Liver (tissue), 9 donors: ENCODE results near the gene DUSP1. TPM values are rescaled to one million over a fixed set of nuclear protein-coding genes. Genes with fewer than 3 reads are reported as not detected.

ENCODE experiments used
- DNase-seq: peaks from one replicate; pipeline ENCODE4 v3.0.0-alpha.2; 2017; ENCODE audit warnings: low spot score
- H3K27ac ChIP-seq, 2 donors: one replicate each; pipeline ENCODE4 v1.7.0; 2013; ENCODE audit warnings: inconsistent platforms in 2 of 2, low read length in 2 of 2, control low read depth in 1 of 2, low read depth in 1 of 2, mild to moderate bottlenecking in 1 of 2
- H3K27me3 ChIP-seq, 4 donors: one replicate each; pipeline versions ENCODE4 v1.6.1 to v1.7.0; 2013; ENCODE audit warnings: low read length in 3 of 4, inconsistent platforms in 1 of 4, mild to moderate bottlenecking in 1 of 4, moderate library complexity in 1 of 4; ENCODE audit not compliant: control insufficient read depth in 4 of 4, insufficient read depth in 4 of 4
- H3K36me3 ChIP-seq, 4 donors: one replicate each; pipeline versions ENCODE4 v1.6.1 to v1.7.0; 2013; ENCODE audit warnings: low read length in 3 of 4, mild to moderate bottlenecking in 3 of 4, low read depth in 1 of 4, moderate library complexity in 1 of 4; ENCODE audit not compliant: control insufficient read depth in 4 of 4, insufficient read depth in 3 of 4
- H3K4me1 ChIP-seq, 4 donors: one replicate each; pipeline versions ENCODE4 v1.6.1 to v1.7.0; 2013; ENCODE audit warnings: low read length in 3 of 4, mild to moderate bottlenecking in 3 of 4, moderate library complexity in 1 of 4; ENCODE audit not compliant: control insufficient read depth in 4 of 4, insufficient read depth in 4 of 4
- H3K4me3 ChIP-seq, 3 donors: one replicate each; pipeline versions ENCODE4 v1.6.1 to v1.7.0; 2013; ENCODE audit warnings: low read length in 3 of 3, control low read depth in 1 of 3, low read depth in 1 of 3, mild to moderate bottlenecking in 1 of 3
- H3K9ac ChIP-seq, 2 donors: one replicate each; pipeline ENCODE4 v1.7.0; 2013; ENCODE audit warnings: low read length in 2 of 2, mild to moderate bottlenecking in 2 of 2, moderate library complexity in 2 of 2, control low read depth in 1 of 2, low read depth in 1 of 2
- H3K9me3 ChIP-seq, 4 donors: one replicate each; pipeline versions ENCODE4 v1.6.1 to v1.7.0; 2013; ENCODE audit warnings: low read length in 3 of 4; ENCODE audit not compliant: control insufficient read depth in 4 of 4
- EGR1 ChIP-seq, 2 donors: IDR thresholded peaks; 2 replicates each; pipeline ENCODE4 v1.6.1; 2016 to 2018; ENCODE audit warnings: antibody characterized with exemption in 2 of 2, low read depth in 2 of 2
- FOXA1 ChIP-seq: IDR thresholded peaks from 2 replicates; pipeline ENCODE4 v1.6.1; 2016; ENCODE audit warnings: antibody characterized with exemption
- FOXA2 ChIP-seq: IDR thresholded peaks from 2 replicates; pipeline ENCODE4 v1.6.1; 2016; ENCODE audit warnings: antibody characterized with exemption
- GABPA ChIP-seq, 2 donors: IDR thresholded peaks in 1 of 2; conservative IDR thresholded peaks in 1 of 2; 2 replicates each; pipeline ENCODE4 v1.6.1; 2016; ENCODE audit warnings: antibody characterized with exemption in 2 of 2, mild to moderate bottlenecking in 1 of 2, moderate library complexity in 1 of 2
- HNF4A ChIP-seq, 2 donors: conservative IDR thresholded peaks; 2 replicates each; pipeline ENCODE4 v1.6.1; 2016; ENCODE audit warnings: antibody characterized with exemption in 2 of 2, mild to moderate bottlenecking in 2 of 2
- RXRA ChIP-seq, 2 donors: IDR thresholded peaks; 2 replicates each; pipeline ENCODE4 v1.6.1; 2017 to 2018; ENCODE audit warnings: antibody characterized with exemption in 2 of 2, mild to moderate bottlenecking in 1 of 2
- SP1 ChIP-seq: IDR thresholded peaks from 2 replicates; pipeline ENCODE4 v1.6.1; 2018; ENCODE audit warnings: antibody characterized with exemption, mild to moderate bottlenecking
- TAF1 ChIP-seq: conservative IDR thresholded peaks from 2 replicates; pipeline ENCODE4 v1.6.1; 2016; ENCODE audit warnings: antibody characterized with exemption, mild to moderate bottlenecking
- YY1 ChIP-seq: IDR thresholded peaks from 2 replicates; pipeline ENCODE4 v1.6.1; 2016; ENCODE audit warnings: antibody characterized with exemption, mild to moderate bottlenecking
- WGBS: extraction: QIAGEN DNeasy Blood & Tissue Kit; methylation state at CpG from one replicate; pipeline ENCODE4 v1.1.7; 2013; 5-methylcytosine and 5-hydroxymethylcytosine counted together
- polyA plus RNA-seq, 2 donors: library from polyadenylated mRNA; stranded (reverse) in 1 of 2; unstranded in 1 of 2; fragments of 200-250 nt in 1 of 2; fragments of >200 nt in 1 of 2; fragmentation: Nextera tagmentation in 1 of 2; extraction: Ambion mirVana in 1 of 2; gene quantifications; one replicate each; pipeline versions ENCODE4 v1.2.1 to v1.2.3, GENCODE V29; 2013 to 2015
- total RNA-seq, 2 donors: library from RNA; depleted of rRNA; stranded (reverse); fragments of >200 nt; gene quantifications; one replicate each; pipeline ENCODE4 v1.2.3, GENCODE V29; 2014
- TF ChIP-seq, protein P1 (sequence below): IDR thresholded peaks from 2 replicates; pipeline ENCODE4 v1.6.1; 2016; ENCODE audit warnings: antibody characterized with exemption
- TF ChIP-seq, protein P2 (sequence below): IDR thresholded peaks from 2 replicates; pipeline ENCODE4 v1.6.1; 2016; ENCODE audit warnings: antibody characterized with exemption
- TF ChIP-seq, protein P3 (sequence below): IDR thresholded peaks from 2 replicates; pipeline ENCODE4 v1.6.1; 2016; ENCODE audit warnings: antibody characterized with exemption, mild to moderate bottlenecking
- TF ChIP-seq, protein P4 (sequence below): fragments of 150-350 bp; IDR thresholded peaks from 2 replicates; pipeline ENCODE4 v1.5.1; 2017; ENCODE audit warnings: improper control_type of control experiment, low read depth, low read length; ENCODE audit not compliant: missing input control
- donor health status: healthy.
- donor health status: healthy.
- donor health status: healthy.
- donor health status: healthy.
- donor health status: healthy.

The DUSP1 gene
- total and polyA plus RNA-seq, 4 donors, result 53.2 to 237 (median 110) TPM

DNA sequence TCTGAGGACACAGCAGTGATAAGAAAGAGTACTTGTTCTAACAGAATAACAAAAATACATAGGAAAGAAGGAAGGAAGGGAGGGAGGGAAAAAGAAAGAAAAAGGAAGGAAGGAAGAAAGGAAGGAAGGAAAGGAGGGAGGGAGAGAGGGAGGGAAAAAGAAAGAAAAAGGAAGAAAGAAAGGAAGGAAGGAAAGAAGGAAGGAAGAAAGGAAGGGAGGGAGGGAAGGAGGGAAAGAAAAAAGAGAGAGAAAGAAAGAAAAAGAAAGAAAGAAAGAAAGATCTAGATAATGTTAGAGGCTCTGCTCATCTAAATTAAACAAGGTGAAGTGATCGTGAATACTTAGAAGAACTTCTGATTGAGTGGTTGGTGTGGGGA is 29.8 kb downstream of the DUSP1 start:
- Histone ChIP-seq H3K27ac (no peak overlapping the region), H3K4me3 (no peak overlapping the region), H3K9ac (no peak overlapping the region), H3K9me3 (no peaks in the 10 kb centered on the region), H3K27me3 (no peaks in the 10 kb centered on the region), H3K4me1 (no peaks in the 10 kb centered on the region), H3K36me3 (no peaks in the 10 kb centered on the region)
- WGBS, result 96% methylated on average over 1 of the region's 1 CpG
- no peak for DNase-seq
- TF ChIP-seq TAF1 (no peak), FOXA2 (no peak), RXRA (IDR thresholded peaks at IDR 0.05) (no peak)
- TF ChIP-seq, protein P1, sequence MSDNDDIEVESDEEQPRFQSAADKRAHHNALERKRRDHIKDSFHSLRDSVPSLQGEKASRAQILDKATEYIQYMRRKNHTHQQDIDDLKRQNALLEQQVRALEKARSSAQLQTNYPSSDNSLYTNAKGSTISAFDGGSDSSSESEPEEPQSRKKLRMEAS, result no peak
- TF ChIP-seq, protein P2, sequence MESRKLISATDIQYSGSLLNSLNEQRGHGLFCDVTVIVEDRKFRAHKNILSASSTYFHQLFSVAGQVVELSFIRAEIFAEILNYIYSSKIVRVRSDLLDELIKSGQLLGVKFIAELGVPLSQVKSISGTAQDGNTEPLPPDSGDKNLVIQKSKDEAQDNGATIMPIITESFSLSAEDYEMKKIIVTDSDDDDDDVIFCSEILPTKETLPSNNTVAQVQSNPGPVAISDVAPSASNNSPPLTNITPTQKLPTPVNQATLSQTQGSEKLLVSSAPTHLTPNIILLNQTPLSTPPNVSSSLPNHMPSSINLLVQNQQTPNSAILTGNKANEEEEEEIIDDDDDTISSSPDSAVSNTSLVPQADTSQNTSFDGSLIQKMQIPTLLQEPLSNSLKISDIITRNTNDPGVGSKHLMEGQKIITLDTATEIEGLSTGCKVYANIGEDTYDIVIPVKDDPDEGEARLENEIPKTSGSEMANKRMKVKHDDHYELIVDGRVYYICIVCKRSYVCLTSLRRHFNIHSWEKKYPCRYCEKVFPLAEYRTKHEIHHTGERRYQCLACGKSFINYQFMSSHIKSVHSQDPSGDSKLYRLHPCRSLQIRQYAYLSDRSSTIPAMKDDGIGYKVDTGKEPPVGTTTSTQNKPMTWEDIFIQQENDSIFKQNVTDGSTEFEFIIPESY, result no peak
- TF ChIP-seq, protein P3, sequence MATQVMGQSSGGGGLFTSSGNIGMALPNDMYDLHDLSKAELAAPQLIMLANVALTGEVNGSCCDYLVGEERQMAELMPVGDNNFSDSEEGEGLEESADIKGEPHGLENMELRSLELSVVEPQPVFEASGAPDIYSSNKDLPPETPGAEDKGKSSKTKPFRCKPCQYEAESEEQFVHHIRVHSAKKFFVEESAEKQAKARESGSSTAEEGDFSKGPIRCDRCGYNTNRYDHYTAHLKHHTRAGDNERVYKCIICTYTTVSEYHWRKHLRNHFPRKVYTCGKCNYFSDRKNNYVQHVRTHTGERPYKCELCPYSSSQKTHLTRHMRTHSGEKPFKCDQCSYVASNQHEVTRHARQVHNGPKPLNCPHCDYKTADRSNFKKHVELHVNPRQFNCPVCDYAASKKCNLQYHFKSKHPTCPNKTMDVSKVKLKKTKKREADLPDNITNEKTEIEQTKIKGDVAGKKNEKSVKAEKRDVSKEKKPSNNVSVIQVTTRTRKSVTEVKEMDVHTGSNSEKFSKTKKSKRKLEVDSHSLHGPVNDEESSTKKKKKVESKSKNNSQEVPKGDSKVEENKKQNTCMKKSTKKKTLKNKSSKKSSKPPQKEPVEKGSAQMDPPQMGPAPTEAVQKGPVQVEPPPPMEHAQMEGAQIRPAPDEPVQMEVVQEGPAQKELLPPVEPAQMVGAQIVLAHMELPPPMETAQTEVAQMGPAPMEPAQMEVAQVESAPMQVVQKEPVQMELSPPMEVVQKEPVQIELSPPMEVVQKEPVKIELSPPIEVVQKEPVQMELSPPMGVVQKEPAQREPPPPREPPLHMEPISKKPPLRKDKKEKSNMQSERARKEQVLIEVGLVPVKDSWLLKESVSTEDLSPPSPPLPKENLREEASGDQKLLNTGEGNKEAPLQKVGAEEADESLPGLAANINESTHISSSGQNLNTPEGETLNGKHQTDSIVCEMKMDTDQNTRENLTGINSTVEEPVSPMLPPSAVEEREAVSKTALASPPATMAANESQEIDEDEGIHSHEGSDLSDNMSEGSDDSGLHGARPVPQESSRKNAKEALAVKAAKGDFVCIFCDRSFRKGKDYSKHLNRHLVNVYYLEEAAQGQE, result no peak

DNA sequence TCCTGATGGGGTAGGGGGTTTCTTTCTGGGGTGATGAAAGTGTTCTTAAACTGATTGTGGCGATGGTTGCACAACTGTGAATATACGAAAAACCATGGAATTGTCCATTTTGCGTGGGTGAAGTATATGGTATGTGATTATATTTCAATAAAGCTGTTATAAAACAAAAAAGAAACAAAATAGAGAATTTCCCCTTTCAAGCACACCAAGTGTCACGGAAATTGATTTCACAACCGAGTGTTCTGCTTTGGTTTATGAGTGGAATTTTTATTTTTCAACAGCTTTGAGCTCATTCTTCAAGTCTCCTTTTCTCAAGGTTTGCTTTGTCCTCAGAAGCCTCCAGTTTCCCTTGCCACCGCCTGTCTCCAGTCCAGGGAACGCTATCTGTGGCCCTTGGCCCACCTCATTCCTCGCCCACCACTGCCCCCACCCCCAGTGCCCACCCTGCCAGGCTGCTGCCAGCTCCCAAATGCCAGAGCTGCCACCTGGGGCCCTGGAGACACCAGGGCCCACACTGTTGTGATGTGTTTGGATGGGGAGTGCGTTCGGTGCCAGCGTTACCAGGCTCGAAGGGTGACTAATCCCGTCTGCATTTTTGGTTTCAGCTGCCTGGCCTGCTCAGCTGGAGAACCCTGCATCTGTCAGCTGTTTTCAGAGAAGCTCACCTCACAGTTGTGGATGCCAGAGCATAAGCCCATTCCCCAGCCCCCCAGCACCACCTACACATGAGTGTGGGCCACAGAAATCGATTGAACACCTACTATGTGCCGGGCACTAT is 30.4 kb downstream of the DUSP1 start:
- Histone ChIP-seq H3K9me3 (no peaks in the 10 kb centered on the region), H3K27me3 (no peaks in the 10 kb centered on the region), H3K27ac (no peak overlapping the region), H3K9ac (no peak overlapping the region), H3K36me3 (no peaks in the 10 kb centered on the region), H3K4me3 (no peak overlapping the region), H3K4me1 (no peaks in the 10 kb centered on the region)
- no peak for DNase-seq
- TF ChIP-seq, protein P4, sequence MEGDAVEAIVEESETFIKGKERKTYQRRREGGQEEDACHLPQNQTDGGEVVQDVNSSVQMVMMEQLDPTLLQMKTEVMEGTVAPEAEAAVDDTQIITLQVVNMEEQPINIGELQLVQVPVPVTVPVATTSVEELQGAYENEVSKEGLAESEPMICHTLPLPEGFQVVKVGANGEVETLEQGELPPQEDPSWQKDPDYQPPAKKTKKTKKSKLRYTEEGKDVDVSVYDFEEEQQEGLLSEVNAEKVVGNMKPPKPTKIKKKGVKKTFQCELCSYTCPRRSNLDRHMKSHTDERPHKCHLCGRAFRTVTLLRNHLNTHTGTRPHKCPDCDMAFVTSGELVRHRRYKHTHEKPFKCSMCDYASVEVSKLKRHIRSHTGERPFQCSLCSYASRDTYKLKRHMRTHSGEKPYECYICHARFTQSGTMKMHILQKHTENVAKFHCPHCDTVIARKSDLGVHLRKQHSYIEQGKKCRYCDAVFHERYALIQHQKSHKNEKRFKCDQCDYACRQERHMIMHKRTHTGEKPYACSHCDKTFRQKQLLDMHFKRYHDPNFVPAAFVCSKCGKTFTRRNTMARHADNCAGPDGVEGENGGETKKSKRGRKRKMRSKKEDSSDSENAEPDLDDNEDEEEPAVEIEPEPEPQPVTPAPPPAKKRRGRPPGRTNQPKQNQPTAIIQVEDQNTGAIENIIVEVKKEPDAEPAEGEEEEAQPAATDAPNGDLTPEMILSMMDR, result no peak
- TF ChIP-seq HNF4A (conservative IDR thresholded peaks at IDR 0.05), result no peak
- no peak for TF ChIP-seq SP1
- TF ChIP-seq, protein P2, result no peak
- TF ChIP-seq GABPA (IDR thresholded peaks at IDR 0.05 in 1 of 2, conservative IDR thresholded peaks at IDR 0.05 in 1 of 2), result no peak
- TF ChIP-seq TAF1, result no peak
- no peak for TF ChIP-seq FOXA1
- TF ChIP-seq YY1, result no peak
- no peak for TF ChIP-seq FOXA2
- no peak for TF ChIP-seq EGR1 (IDR thresholded peaks at IDR 0.05; ENCODE audit: low read depth in 2 of 2)
- TF ChIP-seq RXRA (IDR thresholded peaks at IDR 0.05), result no peak
- WGBS, result 85% methylated on average over 15 of the region's 15 CpGs
